Measurements from ENCODE around the gene PDPN. TPM values are rescaled to one million over a fixed set of nuclear protein-coding genes. Genes with fewer than 3 reads are reported as not detected.

PDPN gene, protein sequence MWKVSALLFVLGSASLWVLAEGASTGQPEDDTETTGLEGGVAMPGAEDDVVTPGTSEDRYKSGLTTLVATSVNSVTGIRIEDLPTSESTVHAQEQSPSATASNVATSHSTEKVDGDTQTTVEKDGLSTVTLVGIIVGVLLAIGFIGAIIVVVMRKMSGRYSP
- total RNA-seq: 1 to 10 TPM; 7.5 to 9.9 TPM

DNA sequence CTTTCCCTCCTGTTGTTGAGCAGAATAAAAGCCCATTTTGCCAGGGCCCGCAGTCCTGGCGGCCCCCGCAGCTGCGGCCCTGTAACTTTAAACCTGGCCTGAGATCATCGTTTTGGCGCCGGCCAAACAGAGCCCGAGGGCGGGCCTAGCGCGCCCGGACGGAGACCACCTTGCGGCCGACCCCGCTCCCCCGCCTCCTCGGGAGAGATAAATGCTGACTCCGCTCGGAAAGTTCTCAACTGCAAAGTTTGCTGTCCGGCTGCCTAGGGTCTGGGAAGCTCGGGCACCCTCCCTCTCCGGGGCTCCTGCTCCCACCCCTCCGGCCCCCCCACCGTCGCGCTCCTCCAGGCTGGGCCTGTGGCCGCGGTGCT, at the start of gene PDPN:
Gene PDPN, plus strand, starts transcription at position 238 of the 371 bp plus-strand sequence. CDS start 202 bp downstream, outside the sequence.
- intact Hi-C loops (cut with DNase I): no loop called here
- no peaks in the 10 kb centered on the region for H3K9me3 ChIP-seq
- DNase-seq (peak in 3 of 4 donors; percentile 18 to 23 (median 21)), ATAC-seq (peak; percentile 38)
- peaks cover 5% of the 10 kb centered on the region for H3K4me1 ChIP-seq
- 0 to 6% methylated on average over 18 to 29 of the region's 29 CpGs for whole genome bisulfite sequencing, 2 donors
- H3K4me3 ChIP-seq: no peak within 1 kb of the TSS
- no peaks in the 10 kb centered on the region for H3K36me3 ChIP-seq (replicated peaks in 1 of 2; ENCODE audit: insufficient read depth in 1 of 2, low read depth in 2 of 2)
- TF ChIP-seq, protein P1, sequence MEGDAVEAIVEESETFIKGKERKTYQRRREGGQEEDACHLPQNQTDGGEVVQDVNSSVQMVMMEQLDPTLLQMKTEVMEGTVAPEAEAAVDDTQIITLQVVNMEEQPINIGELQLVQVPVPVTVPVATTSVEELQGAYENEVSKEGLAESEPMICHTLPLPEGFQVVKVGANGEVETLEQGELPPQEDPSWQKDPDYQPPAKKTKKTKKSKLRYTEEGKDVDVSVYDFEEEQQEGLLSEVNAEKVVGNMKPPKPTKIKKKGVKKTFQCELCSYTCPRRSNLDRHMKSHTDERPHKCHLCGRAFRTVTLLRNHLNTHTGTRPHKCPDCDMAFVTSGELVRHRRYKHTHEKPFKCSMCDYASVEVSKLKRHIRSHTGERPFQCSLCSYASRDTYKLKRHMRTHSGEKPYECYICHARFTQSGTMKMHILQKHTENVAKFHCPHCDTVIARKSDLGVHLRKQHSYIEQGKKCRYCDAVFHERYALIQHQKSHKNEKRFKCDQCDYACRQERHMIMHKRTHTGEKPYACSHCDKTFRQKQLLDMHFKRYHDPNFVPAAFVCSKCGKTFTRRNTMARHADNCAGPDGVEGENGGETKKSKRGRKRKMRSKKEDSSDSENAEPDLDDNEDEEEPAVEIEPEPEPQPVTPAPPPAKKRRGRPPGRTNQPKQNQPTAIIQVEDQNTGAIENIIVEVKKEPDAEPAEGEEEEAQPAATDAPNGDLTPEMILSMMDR (IDR thresholded peaks at IDR 0.05): no peak
- no peak for TF ChIP-seq POLR2A (IDR thresholded peaks at IDR 0.05)
- H3K27ac ChIP-seq: peak within 1 kb of the TSS in 1 of 4 donors; percentile 25
- peaks cover 0 to 4% of the 10 kb centered on the region in 2 donors for H3K27me3 ChIP-seq

DNA sequence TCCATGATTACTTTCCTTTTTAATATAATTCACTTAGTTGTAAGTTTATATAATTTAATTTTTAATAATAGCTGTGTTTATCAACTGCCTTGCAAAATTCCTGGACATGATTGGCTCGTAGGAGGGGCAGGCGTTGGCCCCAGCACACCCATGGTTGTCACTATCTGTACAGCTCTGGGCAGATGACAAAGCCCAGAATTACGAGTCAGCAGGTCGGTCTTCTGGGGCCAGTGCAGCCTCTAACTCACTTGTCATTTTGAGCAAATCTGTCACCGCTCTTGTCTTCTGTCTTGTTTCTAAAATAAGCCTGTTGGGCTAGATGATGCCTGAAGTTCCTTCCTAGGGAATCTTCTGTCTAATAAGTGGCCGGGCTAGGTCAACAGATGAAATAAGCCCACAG, 48.4 kb upstream of the PDPN start:
- TF ChIP-seq, protein P1 (IDR thresholded peaks at IDR 0.05): no peak
- TF ChIP-seq POLR2A (IDR thresholded peaks at IDR 0.05): no peak
- Histone ChIP-seq H3K27ac (no peak overlapping the region), H3K4me1 (no peaks in the 10 kb centered on the region), H3K9me3 (no peaks in the 10 kb centered on the region), H3K4me3 (no peak overlapping the region), H3K36me3 (replicated peaks in 1 of 2; ENCODE audit: insufficient read depth in 1 of 2, low read depth in 2 of 2) (no peaks in the 10 kb centered on the region), H3K27me3 (no peaks in the 10 kb centered on the region)
- intact Hi-C loops (cut with DNase I): no loop called here
- ATAC-seq: no peak
- 77 to 81% methylated on average over 6 of the region's 6 CpGs for WGBS, 2 donors
- DNase-seq: no peak

DNA sequence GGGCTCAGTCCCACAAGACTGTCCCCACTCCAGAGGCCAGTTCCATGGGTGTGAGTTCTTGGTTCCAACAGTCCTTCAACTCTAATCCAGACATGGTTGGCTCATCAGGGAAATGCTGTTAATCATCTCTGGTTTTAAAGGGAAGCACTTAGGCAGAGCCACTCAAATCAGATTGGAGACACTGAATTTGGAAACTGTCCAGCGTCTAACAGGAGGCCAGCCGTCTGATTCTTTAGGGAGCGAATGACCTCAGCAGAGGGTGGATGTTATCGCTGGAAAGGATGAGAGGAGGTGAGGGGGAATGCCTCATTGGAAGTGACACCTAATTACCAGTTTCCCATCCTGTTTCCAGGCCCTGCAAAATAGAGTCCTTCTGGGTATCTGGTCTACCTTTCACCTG, 47.1 kb upstream of the PDPN start:
- H3K4me1 ChIP-seq: no peaks in the 10 kb centered on the region
- no peak overlapping the region for H3K27ac ChIP-seq
- no peaks in the 10 kb centered on the region for H3K9me3 ChIP-seq
- intact Hi-C loops (cut with DNase I): no loop called here
- no peaks in the 10 kb centered on the region for H3K27me3 ChIP-seq
- no peak for TF ChIP-seq POLR2A (IDR thresholded peaks at IDR 0.05)
- TF ChIP-seq, protein P1 (IDR thresholded peaks at IDR 0.05): no peak
- no peaks in the 10 kb centered on the region for H3K36me3 ChIP-seq (replicated peaks in 1 of 2; ENCODE audit: insufficient read depth in 1 of 2, low read depth in 2 of 2)
- DNase-seq: no peak
- H3K4me3 ChIP-seq: no peak overlapping the region
- 64 to 76% methylated on average over 4 of the region's 4 CpGs for WGBS, 2 donors
- ATAC-seq: no peak

DNA sequence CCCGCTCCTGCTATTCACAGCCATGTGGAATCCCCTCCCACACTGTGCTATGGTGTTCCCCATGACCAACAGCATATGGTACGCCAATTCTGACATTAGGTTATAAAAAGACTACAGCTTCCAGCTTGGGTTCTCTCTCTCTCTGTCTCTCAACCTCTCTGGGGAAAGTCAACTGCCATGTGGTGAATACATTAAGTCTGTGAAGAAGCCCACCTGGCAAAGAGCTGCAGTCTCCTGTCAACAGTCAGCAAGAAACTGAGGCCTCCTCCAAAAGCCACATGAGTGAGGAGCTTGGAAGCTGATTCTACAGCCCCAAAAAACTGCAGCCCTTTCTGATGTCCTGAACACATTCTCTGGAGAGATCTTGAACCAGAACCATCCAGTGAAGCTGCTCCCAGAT, 44.8 kb upstream of the PDPN start:
- intact Hi-C loops (cut with DNase I): no loop called here
- Histone ChIP-seq H3K4me1 (peaks cover 6% of the 10 kb centered on the region), H3K4me3 (no peak overlapping the region), H3K36me3 (replicated peaks in 1 of 2; ENCODE audit: insufficient read depth in 1 of 2, low read depth in 2 of 2) (no peaks in the 10 kb centered on the region), H3K9me3 (no peaks in the 10 kb centered on the region), H3K27me3 (no peaks in the 10 kb centered on the region), H3K27ac (no peak overlapping the region)
- DNase-seq (no peak), ATAC-seq (no peak)
- no peak for TF ChIP-seq POLR2A (IDR thresholded peaks at IDR 0.05)
- TF ChIP-seq, protein P1 (IDR thresholded peaks at IDR 0.05): no peak
- 94 to 100% methylated on average over 2 of the region's 2 CpGs for WGBS, 2 donors

DNA sequence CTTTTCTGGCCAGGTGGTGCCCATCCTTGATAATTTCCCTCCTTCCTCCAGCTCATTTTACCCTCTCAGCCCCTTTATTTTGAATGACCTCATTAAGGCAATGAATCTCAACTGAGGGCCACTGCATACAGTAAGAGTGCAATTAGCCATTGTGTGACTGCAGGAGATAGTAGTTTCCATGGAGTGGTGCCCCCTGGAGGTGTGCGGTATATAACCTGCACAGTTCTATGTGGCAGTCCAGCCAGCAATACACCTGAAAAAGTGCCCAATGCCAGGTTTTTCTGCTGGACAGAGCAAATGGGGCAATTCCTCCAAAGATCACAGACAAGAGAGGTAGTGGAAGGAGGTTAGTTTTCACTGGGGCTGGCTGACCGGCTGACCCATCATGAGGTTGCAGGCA, 43.9 kb upstream of the PDPN start:
- Histone ChIP-seq H3K9me3 (no peaks in the 10 kb centered on the region), H3K27ac (no peak overlapping the region), H3K36me3 (replicated peaks in 1 of 2; ENCODE audit: insufficient read depth in 1 of 2, low read depth in 2 of 2) (no peaks in the 10 kb centered on the region), H3K27me3 (no peaks in the 10 kb centered on the region), H3K4me1 (peaks cover 11% of the 10 kb centered on the region), H3K4me3 (no peak overlapping the region)
- TF ChIP-seq, protein P1 (IDR thresholded peaks at IDR 0.05): no peak
- no peak for TF ChIP-seq POLR2A (IDR thresholded peaks at IDR 0.05)
- intact Hi-C loops (cut with DNase I): no loop called here
- no peak for ATAC-seq
- DNase-seq: no peak
- 92 to 100% methylated on average over 1 to 2 of the region's 2 CpGs for WGBS, 2 donors

All from body of pancreas (tissue), 4 donors.